C4-2B (cell line): Measurements from ENCODE around the gene PGAP3.

Experiments
- ZFX ChIP-seq: fragments of 450-650 bp; IDR thresholded peaks from 2 replicates; pipeline ENCODE4 v1.6.1; 2017
- TF ChIP-seq, protein P1 (sequence below): fragments of 450-650 bp; conservative IDR thresholded peaks from 2 replicates; pipeline ENCODE4 v1.5.1; 2017; ENCODE audit warnings: mild to moderate bottlenecking

- TF ChIP-seq, protein P1, sequence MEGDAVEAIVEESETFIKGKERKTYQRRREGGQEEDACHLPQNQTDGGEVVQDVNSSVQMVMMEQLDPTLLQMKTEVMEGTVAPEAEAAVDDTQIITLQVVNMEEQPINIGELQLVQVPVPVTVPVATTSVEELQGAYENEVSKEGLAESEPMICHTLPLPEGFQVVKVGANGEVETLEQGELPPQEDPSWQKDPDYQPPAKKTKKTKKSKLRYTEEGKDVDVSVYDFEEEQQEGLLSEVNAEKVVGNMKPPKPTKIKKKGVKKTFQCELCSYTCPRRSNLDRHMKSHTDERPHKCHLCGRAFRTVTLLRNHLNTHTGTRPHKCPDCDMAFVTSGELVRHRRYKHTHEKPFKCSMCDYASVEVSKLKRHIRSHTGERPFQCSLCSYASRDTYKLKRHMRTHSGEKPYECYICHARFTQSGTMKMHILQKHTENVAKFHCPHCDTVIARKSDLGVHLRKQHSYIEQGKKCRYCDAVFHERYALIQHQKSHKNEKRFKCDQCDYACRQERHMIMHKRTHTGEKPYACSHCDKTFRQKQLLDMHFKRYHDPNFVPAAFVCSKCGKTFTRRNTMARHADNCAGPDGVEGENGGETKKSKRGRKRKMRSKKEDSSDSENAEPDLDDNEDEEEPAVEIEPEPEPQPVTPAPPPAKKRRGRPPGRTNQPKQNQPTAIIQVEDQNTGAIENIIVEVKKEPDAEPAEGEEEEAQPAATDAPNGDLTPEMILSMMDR: no peak
- TF ChIP-seq ZFX: no peak
These were observed 22.4 kb upstream of the PGAP3 start for GRCh38 chr17:39709998-39710964.
